HS-5 (cell line): ENCODE data around the gene FCER1G.

Experiments
- DNase-seq: peaks from one replicate; pipeline ENCODE4 v3.0.0-alpha.2; 2012; ENCODE audit warnings: low read depth

The FCER1G gene

DNA sequence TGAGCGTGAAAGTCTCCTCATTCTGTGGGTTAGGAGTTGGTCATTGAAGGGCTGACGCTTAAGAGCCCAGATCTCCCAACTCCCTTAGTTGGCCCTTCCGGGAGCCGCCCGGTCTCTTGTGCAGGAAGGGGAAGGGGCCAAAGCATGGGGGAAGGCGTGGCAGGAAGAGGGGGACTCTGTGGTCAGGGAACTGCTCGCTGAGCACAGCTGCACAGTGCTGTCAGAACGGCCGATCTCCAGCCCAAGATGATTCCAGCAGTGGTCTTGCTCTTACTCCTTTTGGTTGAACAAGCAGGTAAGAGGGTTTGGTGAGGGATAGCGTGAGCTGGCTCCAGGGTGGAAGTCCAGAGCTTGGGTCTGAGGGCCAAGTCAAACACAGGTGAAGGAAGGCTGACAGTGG lies at the start of gene FCER1G:
Gene FCER1G (plus strand): TSS at position 220 of the 400 bp plus-strand sequence. CDS start 27 bp downstream, at position 247.
- no peak for DNase-seq

DNA sequence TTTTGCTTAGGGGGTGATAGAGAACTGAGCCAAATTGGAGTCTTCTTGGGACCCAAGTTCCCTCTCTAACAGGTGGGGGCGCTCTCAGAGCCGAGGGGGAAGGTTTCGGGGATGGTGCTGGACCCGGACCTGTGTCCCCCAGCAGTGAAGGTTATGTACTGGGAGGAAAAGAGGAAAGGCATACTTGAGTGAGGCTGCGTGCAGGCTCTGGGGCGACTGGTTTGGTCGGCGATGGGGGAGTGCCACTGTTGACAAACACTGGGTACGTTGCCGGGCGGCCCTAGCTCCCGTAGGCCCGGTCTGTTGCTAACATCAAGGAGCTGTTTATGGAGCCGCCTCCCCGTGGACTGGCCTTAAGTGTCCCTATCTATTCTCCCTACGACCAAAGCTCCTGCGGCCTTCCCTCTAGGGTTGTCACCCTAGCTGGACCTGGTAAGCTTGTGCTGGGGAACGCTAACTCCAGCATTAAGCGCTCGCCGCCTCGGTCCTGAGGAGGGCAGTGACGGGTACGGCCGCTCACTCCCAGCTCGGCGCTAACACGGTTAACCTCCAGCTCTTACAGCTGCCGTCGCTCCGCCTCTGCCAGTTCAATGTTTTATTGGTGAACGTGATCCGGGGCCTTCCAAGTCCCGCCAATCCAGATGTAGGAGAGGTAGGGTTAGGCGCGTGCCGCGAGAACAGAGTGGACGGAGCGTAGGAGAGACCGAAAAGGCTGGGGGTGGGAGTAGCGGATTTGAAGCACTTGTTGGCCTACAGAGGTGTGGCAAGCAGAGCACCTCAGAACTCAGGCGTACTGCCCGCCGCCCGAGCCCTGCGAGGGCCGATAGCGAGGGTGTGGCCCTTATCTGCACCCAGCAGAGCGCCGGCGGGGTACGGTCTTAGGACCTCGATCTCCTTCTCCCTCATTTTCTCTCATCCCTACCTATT lies 49.1 kb upstream of the FCER1G start, which contains the start of gene PPOX:
Gene PPOX (plus strand): TSS at position 685 of the 927 bp plus-strand sequence. CDS start 422 bp downstream, outside the sequence.
- DNase-seq, result peak; percentile 93

DNA sequence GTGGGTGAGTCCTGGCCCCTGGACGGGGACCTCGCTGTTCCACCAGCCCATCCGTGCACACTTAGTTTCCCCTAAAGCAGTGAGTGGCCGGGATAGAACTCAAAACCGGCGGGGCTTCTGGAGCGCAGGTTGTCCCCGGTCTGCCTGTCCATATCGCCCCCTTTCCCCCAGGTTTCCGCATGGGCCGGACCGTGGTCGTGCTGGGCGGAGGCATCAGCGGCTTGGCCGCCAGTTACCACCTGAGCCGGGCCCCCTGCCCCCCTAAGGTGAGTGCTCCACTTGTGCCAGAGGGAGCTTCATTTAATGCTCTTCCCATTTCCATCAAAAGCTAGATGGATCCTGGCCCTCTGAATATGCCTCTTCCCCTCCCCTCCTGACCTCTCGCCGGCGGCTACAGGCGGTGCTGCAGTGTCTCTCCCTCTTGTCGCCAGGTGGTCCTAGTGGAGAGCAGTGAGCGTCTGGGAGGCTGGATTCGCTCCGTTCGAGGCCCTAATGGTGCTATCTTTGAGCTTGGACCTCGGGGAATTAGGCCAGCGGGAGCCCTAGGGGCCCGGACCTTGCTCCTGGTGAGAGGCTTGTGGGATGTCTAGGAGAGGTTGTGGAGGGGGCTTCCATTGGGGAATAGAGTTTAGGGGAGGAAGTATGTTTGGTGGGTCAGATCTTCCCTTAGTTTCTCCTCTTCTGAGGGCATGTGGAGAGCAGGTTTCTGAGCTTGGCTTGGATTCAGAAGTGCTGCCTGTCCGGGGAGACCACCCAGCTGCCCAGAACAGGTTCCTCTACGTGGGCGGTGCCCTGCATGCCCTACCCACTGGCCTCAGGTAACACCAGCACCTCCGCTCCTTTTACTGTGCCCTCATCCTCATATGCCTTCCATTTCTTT lies 48.2 kb upstream of the FCER1G start:
- DNase-seq, result no peak

DNA sequence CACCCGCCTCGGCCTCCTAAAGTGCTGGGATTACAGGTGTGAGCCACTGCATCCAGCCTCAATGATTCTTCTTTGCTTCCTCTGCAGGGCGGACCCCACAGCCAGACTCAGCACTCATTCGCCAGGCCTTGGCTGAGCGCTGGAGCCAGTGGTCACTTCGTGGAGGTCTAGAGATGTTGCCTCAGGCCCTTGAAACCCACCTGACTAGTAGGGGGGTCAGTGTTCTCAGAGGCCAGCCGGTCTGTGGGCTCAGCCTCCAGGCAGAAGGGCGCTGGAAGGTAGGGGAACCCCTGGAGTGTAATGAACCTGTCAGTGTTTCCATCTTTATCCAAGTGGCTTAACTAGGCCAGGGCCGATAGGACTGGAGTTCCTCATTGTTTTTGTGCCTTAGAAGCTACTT lies 46.2 kb upstream of the FCER1G start:
- DNase-seq, result no peak

DNA sequence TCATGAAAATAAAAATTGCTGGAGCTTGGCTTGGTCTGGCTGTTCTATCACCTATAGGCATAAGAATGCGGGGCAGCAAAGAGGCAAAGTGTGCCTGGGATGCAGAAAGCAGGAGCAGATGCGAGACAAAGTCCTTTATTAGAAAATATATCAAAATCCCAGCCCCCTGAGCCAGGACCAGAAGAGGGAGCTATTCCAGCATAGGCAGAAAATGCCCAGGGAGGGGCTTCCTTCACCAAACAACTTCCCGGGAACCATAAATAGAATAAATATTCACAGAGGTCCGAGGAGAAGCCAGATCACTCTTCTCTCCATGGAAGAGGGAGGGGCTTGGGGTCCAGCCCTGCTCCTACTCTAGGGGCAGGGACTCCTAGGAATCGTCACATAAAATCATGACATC lies 43.9 kb upstream of the FCER1G start:
- DNase-seq, result no peak

DNA sequence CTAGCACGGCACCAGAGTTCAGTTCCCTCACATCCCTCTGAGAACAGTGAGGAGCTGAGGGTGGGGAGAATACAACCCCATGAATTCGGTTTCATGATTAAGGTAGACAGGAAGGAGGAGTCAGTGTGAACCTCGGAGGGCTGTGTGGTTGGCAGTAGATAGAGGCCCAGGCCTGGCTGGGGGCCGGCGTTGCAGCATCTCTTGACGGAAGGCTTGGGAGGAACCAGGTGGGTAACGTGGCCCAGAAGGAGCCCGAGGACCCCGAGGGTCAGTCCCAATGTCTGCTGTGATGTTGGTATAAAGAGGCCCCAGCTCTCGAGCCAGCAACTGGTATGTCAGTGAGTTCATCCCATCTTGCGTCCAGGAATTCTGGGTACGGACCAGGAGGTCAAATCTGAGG lies 43.4 kb upstream of the FCER1G start:
- DNase-seq, result no peak

DNA sequence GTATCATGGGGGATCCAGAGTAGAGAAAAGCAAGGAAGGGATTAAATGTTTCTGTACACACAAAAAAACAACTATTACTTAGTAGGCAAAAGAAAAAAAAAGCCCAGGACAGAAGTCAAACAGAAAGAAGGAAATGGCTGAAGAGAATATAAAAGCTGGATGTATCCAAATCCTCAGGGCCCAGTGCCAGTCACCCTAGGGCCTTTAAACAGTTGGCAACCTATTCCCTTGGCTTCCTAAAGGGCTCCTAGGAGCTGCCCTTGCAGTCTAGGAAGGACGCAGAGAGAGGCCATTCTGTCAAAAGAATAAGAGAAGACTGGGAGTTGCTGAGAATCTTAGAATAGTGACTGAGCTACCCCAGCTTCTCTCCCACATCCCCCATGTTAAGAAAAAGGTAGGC lies 42.7 kb upstream of the FCER1G start:
- DNase-seq, result no peak

DNA sequence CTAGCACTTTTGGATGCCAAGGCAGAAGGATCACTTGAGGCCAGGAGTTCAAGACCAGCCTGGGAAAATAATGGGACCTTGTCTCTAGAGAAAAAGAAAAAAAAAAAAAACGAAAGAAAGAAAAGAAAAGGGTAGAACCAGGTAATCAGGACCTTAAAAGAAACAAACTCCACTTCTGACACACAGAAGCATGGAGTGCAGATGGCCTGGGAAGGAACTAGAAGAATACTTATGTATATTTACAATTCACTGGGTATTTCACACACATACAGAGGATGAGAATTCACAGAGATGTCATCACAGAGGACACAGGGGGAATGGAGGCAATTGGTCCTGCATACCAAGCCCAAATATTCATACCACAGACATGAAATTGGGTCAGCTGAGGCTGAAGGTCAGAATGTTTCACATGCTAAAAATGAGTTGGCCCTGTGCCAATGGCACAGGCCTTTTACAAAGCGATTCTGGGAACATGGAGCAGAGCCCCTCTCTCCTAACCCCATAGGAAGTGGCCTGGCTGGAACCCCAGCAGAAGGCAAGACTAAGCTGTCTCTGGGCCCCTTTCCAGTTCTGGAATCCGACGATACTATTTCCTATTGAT lies 42.2 kb upstream of the FCER1G start:
- DNase-seq, result peak; percentile 93

DNA sequence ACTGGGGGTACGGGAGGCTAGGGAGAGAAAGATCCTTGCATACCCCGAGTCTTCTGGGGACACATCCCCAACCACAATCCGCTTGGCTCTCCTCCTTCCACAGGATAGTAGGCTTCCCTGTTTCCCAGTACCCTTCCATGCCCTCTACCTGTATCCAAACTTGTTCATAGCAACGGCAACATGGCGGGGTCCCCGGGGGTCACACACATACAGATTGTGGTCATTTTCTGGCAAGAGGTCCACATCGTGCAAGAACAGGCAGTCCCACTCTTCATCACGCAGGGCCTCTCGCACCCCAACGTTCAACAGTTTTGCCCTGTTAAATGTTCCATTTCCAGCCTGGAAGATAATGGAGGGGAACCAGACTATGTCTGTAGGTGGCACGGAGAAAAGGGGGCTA lies 41.4 kb upstream of the FCER1G start:
- no peak for DNase-seq

DNA sequence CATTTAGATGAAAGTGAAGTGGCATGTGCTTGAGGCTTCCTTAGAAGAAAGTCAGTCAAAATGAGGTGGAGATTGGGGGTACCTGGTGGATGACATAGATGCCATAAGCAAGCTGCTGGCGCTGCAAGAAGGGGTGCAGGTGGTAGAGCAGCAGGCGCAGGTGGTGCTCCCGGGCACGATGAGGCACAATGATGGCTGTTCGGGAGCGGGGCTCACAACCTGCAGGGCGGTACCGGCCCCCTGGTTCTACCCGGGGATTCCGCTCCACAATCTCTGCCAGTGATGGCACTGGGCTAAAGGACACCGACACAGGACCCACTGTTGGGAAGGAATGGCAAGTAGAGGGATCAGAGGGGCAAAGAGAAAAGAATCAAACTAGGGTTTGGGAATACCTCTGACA lies 40.2 kb upstream of the FCER1G start:
- no peak for DNase-seq

DNA sequence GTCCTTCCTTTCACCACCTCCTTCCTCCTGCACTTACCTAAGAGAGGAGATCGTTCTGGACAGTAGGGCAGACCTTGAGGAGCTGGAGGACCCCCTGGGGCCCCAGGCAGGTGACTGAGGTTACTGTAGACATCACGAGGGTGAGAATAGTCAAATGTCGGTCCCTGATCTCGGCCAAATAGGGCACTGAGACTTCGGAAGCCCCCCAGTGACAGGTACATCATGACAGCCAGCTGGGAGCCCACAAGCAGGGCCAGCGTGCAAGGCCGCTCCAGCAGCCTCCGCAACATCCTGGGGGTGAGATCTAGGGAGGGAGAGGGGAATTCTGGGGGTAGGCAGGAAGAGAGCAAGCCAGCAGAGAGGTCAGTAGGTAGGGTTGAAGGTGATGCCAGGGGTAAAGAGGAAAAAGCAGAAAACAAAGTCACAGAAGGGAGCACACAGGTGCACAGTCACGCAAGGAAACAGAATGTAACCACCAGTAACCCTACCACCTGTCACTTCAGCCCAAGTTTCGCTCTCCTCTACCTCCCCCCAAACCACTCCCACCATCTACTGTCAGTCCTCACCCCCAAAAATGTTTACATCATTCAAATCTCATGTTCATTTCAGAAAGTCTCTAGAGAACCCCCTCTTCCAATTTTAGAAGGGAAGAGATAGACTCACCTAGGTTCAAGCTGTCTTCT lies 39.2 kb upstream of the FCER1G start:
- no peak for DNase-seq

DNA sequence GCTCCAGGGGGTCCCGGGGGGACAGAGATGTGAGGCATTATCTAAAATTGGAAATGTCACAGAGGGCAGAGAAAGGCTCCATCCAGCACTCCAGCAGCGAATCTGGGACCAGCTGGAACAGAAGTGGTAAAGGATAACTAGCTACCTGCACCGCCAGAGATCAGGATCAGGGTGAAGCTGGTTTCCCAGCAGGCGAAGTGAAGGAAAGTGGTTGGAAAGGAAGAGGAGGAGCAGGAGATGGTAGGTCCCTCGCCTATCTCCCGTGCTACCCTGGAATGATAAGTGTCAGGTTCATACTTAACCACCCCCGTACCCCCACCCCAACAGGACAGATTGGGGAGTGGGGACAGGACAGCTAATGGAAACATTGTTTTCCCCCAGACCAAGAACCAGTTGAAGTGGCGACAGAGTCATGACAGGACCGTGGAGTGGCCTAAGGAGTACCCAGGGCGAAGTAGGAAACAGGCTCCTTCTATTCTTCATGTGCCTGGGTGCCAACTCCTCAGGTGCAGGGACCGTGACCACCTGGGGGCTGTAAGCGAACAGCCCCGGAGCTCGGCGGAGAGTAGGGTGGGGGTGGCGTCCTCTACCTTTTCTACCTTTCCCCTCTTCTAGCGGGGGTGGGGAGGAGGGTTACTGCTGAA lies 38.5 kb upstream of the FCER1G start:
- no peak for DNase-seq

DNA sequence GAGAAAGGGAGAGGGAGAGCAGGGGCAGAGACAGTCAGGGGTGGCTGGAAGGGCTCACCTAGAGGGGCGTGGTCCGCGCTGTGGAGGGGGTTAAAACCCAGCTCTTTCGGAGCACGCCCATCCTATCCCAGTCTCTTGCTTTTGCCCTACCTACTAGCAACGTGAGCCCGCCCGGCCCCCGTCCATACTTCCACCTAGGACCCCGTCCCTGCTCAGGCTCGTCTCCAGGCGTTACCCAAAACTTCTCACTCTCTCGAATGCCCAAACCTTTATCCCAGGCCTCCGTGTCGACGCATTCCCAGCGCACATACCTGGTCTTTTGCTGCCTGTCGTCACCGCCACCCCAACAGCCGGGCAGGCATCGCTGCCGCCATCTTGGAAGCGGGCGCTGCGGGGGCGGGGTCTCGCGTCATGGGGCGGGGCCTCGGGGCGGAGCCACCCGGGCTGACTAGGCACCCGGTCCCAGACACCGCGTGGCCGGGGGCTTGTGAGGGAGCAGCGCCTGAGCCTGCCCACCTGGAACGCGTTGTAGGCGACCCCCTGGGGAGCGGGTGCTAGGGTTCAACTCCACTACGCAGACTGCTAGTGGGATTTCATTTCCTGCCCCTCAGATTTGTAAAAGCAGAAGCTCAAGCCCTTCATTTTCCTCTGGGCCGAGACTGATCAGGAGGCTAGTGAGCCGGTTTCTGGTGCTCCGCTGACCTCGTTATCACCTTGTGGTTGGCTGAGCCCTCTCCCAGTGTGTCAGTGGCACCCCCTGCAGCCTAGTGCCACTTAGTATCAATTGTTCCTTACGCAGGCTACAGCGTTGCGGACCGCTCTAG lies 37.8 kb upstream of the FCER1G start, which contains the start of gene B4GALT3:
Gene B4GALT3 (minus strand): TSS at position 396 of the 824 bp plus-strand sequence. CDS start 1,447 bp downstream, outside the sequence.
- DNase-seq, result no peak

DNA sequence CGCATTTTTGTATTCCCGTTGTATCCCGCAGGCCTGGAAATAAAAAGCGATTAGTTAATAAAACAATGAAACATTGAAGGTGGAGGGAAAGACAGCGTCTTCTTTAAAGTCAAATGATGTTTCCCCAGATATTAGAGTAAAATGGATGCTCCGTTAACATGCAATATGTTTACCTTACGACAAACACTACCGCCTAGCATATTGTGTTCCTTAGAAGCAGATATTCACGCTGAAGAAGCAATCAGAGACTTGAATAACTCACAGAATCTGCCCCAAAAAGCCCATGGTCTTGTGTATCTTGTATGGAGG lies 37.2 kb upstream of the FCER1G start:
- DNase-seq, result no peak

DNA sequence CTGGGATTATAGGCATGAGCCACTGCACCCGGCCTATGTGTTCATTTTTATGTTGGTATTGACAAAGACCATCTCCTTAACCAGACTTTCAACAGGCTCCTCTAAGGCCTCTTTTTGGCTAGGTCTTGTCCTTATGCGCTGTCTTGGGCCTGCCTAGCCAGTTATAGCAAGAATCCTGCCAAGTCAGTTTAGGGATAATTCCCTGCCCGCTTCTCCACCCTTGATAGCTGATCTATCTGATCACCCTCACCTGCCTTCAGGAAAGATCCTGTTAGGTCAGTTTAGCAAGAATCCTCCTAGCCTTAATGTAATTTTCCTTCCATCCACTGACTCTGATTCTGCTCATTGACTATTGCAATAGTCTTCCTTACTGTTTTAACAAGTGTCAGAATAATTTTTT lies 35.4 kb upstream of the FCER1G start:
- no peak for DNase-seq

DNA sequence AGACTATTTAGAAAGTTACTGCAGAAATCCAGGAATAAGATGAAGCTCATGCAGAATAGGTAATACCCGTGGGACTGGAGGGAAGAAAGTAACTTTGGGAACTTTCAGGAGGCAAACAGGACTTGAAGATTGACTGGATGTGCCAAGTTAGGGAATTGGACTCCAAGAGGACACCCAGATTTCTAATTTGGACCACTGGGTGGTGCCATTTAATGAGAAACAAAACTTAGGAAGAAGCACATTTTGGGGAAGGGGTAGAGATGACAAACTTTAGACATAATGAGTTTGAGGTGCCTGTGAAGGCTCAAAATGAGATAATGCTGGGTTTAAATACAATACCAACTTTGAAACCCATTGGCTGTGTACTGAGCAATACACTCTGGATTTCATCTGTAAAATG lies 34.5 kb upstream of the FCER1G start:
- DNase-seq, result no peak

DNA sequence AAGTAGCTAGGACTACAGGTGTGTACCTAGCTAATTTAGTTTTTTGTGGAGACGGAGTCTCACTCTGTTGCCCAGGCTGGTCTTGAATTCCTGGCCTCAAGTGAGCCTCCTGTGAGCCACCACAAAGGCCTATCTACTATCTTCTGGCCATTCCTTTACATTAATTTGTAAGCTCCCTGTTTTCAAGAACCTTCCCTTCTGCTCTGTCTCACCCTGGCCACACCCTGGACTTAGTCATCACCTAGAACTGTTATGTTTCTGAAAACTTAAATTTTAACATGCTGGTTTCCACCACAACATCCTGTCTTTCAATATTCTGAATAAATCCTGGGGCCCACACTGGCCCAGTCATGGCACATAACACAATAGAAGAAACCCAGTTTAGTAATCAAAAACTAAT lies 32.9 kb upstream of the FCER1G start:
- peak; percentile 80 for DNase-seq

DNA sequence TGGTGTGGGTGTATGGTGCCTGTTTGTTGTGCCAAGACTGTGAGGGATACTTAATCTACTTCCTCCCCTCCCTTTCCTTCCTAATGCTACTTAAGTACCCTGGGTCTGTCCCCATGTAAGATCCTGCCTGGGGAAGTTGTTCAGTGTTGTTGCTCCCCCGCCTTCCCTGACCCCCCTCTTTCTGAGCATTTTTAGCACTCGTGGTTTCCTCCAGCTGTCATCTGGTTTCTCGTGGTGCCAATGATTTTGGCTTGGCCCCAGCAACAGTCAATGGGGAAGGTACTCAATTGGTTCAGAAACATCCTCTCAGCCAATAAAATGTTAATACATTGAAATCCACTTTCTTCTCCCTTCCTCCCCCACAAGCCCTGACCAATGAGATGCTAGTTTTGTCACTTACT lies 29.8 kb upstream of the FCER1G start:
- DNase-seq, result no peak

DNA sequence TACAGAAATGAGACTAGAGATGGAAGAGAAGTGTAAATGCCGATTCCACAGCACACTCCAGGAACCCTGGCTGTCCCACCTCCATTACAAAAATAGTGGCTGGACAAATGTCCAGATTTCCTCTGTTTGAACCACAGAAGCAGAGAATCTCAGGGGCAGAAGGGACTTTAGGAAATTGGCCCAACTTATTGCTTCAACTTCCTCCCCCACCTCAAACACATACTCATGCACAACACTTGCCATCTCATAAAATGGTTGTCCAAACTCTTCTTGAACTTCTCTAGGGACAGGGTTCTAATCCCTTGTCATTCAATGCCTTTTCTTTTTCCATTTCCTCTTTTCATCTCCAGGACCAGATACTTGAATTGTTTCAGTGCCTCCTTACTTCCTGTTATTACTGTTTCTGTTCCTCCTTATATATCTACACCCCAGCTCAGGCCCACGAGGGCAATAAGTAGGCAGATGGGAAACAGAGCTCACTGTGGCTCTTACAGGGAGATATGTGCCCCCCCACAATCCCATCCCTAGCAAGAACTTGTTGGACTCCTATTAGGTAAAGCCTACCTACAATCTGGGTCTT lies 29.3 kb upstream of the FCER1G start:
- DNase-seq, result no peak

DNA sequence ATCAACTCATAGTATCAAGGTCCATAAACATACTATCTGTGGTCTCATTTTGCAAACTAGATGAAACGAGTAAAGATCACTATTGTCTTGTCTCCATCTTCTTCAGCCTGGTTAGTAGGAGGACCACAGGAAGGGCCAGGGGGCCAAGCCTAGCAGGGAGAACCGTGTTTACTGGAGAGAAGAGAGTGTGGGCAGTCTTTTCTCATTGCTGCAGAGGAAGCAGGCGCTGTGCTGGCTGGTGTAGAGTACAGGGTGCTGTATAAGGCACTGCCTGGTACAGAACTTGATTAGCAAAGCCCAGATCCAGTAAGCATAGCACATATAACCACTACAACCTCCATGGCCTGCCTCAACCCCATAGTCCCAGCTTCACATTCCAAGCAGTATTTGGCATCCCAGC lies 27.8 kb upstream of the FCER1G start:
- no peak for DNase-seq
